GM23338 (cell line): ENCODE results near the gene MAGED2. TPM values are rescaled to one million over a fixed set of nuclear protein-coding genes. Genes with fewer than 3 reads are reported as not detected.

Experiments used
- ATAC-seq: fragments of 200-7000 bp; cut with Tn5 transposase; 3 replicates; pipeline ENCODE4 v1.9.1; 2020
- DNase-seq: peaks from one replicate; pipeline ENCODE4 v3.0.0-alpha.2; 2015; ENCODE audit warnings: low spot score
- H2AFZ ChIP-seq: fragments of 200-600 bp; sonication (generic); 2 replicates; pipeline ENCODE4 v1.8.0; 2016; ENCODE audit warnings: antibody characterized with exemption, mild to moderate bottlenecking, moderate library complexity
- H3F3A ChIP-seq: fragments of 200-600 bp; sonication (generic); replicated peaks from 2 replicates; pipeline ENCODE4 v1.8.0; 2017; ENCODE audit warnings: antibody characterized with exemption, mixed run types, low read depth
- H3K27ac ChIP-seq: fragments of 200-600 bp; sonication (generic); 2 replicates; pipeline ENCODE4 v1.6.1; 2016; ENCODE audit warnings: low read depth
- H3K27me3 ChIP-seq: fragments of 200-600 bp; sonication (generic); 2 replicates; pipeline ENCODE4 v1.8.0; 2016; ENCODE audit warnings: mild to moderate bottlenecking, mixed run types, moderate library complexity; ENCODE audit not compliant: insufficient read depth
- H3K36me3 ChIP-seq: fragments of 200-600 bp; sonication (generic); 2 replicates; pipeline ENCODE4 v1.8.0; 2016; ENCODE audit warnings: mild to moderate bottlenecking; ENCODE audit not compliant: insufficient read depth
- H3K4me1 ChIP-seq: fragments of 200-600 bp; sonication (generic); 2 replicates; pipeline ENCODE4 v1.8.0; 2016; ENCODE audit warnings: mild to moderate bottlenecking, moderate library complexity; ENCODE audit not compliant: insufficient read depth
- H3K4me2 ChIP-seq: fragments of 200-600 bp; sonication (generic); 2 replicates; pipeline ENCODE4 v1.7.1; 2017; ENCODE audit warnings: mixed run types
- H3K4me3 ChIP-seq: fragments of 200-600 bp; sonication (generic); 2 replicates; pipeline ENCODE4 v1.6.1; 2016; ENCODE audit warnings: mixed run types
- H3K79me2 ChIP-seq: fragments of 200-600 bp; sonication (generic); replicated peaks from 2 replicates; pipeline ENCODE4 v1.8.0; 2017; ENCODE audit warnings: mild to moderate bottlenecking; ENCODE audit not compliant: insufficient read depth
- H3K9me2 ChIP-seq: fragments of 200-600 bp; sonication (generic); 2 replicates; pipeline ENCODE4 v1.8.0; 2017; ENCODE audit not compliant: insufficient read depth
- H4K20me1 ChIP-seq: fragments of 200-600 bp; sonication (generic); replicated peaks from 2 replicates; pipeline ENCODE4 v1.8.0; 2017; ENCODE audit warnings: mild to moderate bottlenecking; ENCODE audit not compliant: insufficient read depth
- H3K27ac Mint-ChIP-seq: 2 replicates; pipeline ENCODE4 v1.8.0; 2020; ENCODE audit warnings: inconsistent platforms, mild to moderate bottlenecking, moderate library complexity, mixed read lengths
- H3K27me3 Mint-ChIP-seq: 3 replicates; pipeline ENCODE4 v1.8.0; 2022; ENCODE audit warnings: low read depth, mild to moderate bottlenecking, moderate library complexity, mixed read lengths, inconsistent platforms; ENCODE audit not compliant: insufficient read depth, poor library complexity
- H3K36me3 Mint-ChIP-seq: 3 replicates; pipeline ENCODE4 v1.8.0; 2021; ENCODE audit warnings: low read depth, mild to moderate bottlenecking, inconsistent platforms, moderate library complexity, mixed read lengths
- H3K4me1 Mint-ChIP-seq: 3 replicates; pipeline ENCODE4 v1.8.0; 2020; ENCODE audit warnings: mild to moderate bottlenecking, inconsistent platforms, mixed read lengths
- H3K4me3 Mint-ChIP-seq: 3 replicates; pipeline ENCODE4 v1.8.0; 2021; ENCODE audit warnings: moderate library complexity, mild to moderate bottlenecking, inconsistent platforms, mixed read lengths
- H3K9me3 Mint-ChIP-seq: 3 replicates; pipeline ENCODE4 v1.8.0; 2020; ENCODE audit warnings: moderate library complexity, mild to moderate bottlenecking, inconsistent platforms, mixed read lengths
- CREB1 ChIP-seq: fragments of 250-450 bp; sonication (Bioruptor Pico); IDR thresholded peaks from 2 replicates; pipeline ENCODE4 v1.5.0; 2020; ENCODE audit warnings: low read depth, mild to moderate bottlenecking, moderate library complexity
- CTCF ChIP-seq, 2 experiments: fragments of 200-600 bp in 1 of 2; sonication (generic) in 1 of 2; conservative IDR thresholded peaks; 2 replicates each; pipeline versions ENCODE4 v1.5.1 to v1.6.1; 2016 to 2017; ENCODE audit warnings: antibody characterized with exemption in 2 of 2, low read depth in 2 of 2, mild to moderate bottlenecking in 2 of 2, moderate library complexity in 1 of 2
- ETS1 ChIP-seq: IDR thresholded peaks from 2 replicates; pipeline ENCODE4 v1.6.1; 2016; ENCODE audit warnings: antibody characterized with exemption
- EZH2 ChIP-seq: fragments of 200-600 bp; sonication (generic); IDR thresholded peaks from one replicate; pipeline ENCODE4 v1.8.0; 2017; ENCODE audit warnings: antibody characterized with exemption, mild to moderate bottlenecking, low read depth; ENCODE audit not compliant: unreplicated experiment
- JUNB ChIP-seq: IDR thresholded peaks from one replicate; pipeline ENCODE4 v1.6.1; 2016; ENCODE audit warnings: antibody characterized with exemption; ENCODE audit not compliant: unreplicated experiment
- NANOG ChIP-seq: IDR thresholded peaks from 2 replicates; pipeline ENCODE4 v1.6.1; 2016; ENCODE audit warnings: antibody characterized with exemption, borderline replicate concordance
- POLR2AphosphoS5 ChIP-seq: IDR thresholded peaks from 2 replicates; pipeline ENCODE4 v1.6.1; 2016; ENCODE audit warnings: antibody characterized with exemption, low read depth
- REST ChIP-seq: IDR thresholded peaks from one replicate; pipeline ENCODE4 v1.6.1; 2018; ENCODE audit warnings: antibody characterized with exemption; ENCODE audit not compliant: unreplicated experiment
- STAT1 ChIP-seq: IDR thresholded peaks from one replicate; pipeline ENCODE4 v1.6.1; 2016; ENCODE audit warnings: antibody characterized with exemption; ENCODE audit not compliant: unreplicated experiment
- ZNF114 ChIP-seq: fragments of 250-450 bp; sonication (Bioruptor Pico); IDR thresholded peaks from 2 replicates; pipeline ENCODE4 v1.5.0; 2020; ENCODE audit warnings: mild to moderate bottlenecking, moderate library complexity
- ZNF331 ChIP-seq: fragments of 250-450 bp; sonication (Bioruptor Pico); IDR thresholded peaks from 2 replicates; pipeline ENCODE4 v1.5.0; 2020; ENCODE audit warnings: low read depth, mild to moderate bottlenecking, moderate library complexity
- ZNF462 ChIP-seq: fragments of 250-450 bp; sonication (Bioruptor Pico); IDR thresholded peaks from 2 replicates; pipeline ENCODE4 v1.5.0; 2020; ENCODE audit warnings: mild to moderate bottlenecking, moderate library complexity
- polyA plus RNA-seq: library from polyadenylated mRNA; unstranded; fragments of >200 nt; fragmentation: Nextera tagmentation; extraction: Ambion mirVana; gene quantifications from 2 replicates; pipeline ENCODE4 v1.2.1, GENCODE V29; 2016
- total RNA-seq: library from RNA; depleted of rRNA; stranded (reverse); fragments of >200 nt; shearing (Covaris generic); gene quantifications from 2 replicates; pipeline ENCODE4 v1.2.3, GENCODE V29; 2014

MAGED2 gene
- total and polyA plus RNA-seq, 2 experiments from 2014 or later: 96.7 to 203 TPM

GRCh38 chrX:54799046-54799445 is 8.5 kb upstream of the MAGED2 start:
- Mint-ChIP-seq H3K27me3 (no peaks in the 10 kb centered on the region), H3K9me3 (no peaks in the 10 kb centered on the region; the same call in 2 of the 3 replicates), H3K36me3 (no peaks in the 10 kb centered on the region), H3K4me1 (peaks cover 4% of the 10 kb centered on the region; the same call in 2 of the 3 replicates), H3K4me3 (no peak overlapping the region), H3K27ac (no peak overlapping the region)
- no peak for TF ChIP-seq NANOG
- no peak for TF ChIP-seq CREB1 (CRISPR knock-in tag)
- no peak for TF ChIP-seq STAT1
- no peak for TF ChIP-seq JUNB
- no peak for TF ChIP-seq CTCF (conservative IDR thresholded peaks at IDR 0.05; ENCODE audit: low read depth in 2 of 2)
- no peak for TF ChIP-seq ETS1
- TF ChIP-seq POLR2AphosphoS5: no peak
- TF ChIP-seq REST: no peak
- TF ChIP-seq ZNF114 (CRISPR knock-in tag): no peak
- no peak for TF ChIP-seq ZNF462 (CRISPR knock-in tag)
- TF ChIP-seq ZNF331 (CRISPR knock-in tag): no peak
- TF ChIP-seq EZH2: no peak
- Histone ChIP-seq H3K4me3 (no peak overlapping the region), H3K27me3 (no peaks in the 10 kb centered on the region), H3K9me2 (no peaks in the 10 kb centered on the region), H3K4me1 (peaks cover 5% of the 10 kb centered on the region; the same call in 1 of the 2 replicates), H4K20me1 (no peaks in the 10 kb centered on the region), H3K36me3 (no peaks in the 10 kb centered on the region), H2AFZ (no peak overlapping the region), H3K27ac (no peak overlapping the region), H3K79me2 (no peaks in the 10 kb centered on the region), H3K4me2 (no peak overlapping the region), H3F3A (no peaks in the 10 kb centered on the region)
- ATAC-seq: no peak
- no peak for DNase-seq
